ENCODE results near the gene ANKRD34C. TPM values are rescaled to one million over a fixed set of nuclear protein-coding genes. Genes with fewer than 3 reads are reported as not detected.

Gene ANKRD34C
- total RNA-seq (2014; rRNA removed): not detected in 2 replicates
- not detected for Bru-seq, nascent RNA
- percentile 15 among the genes with signal in this experiment for BruChase-seq, experiment 1, labeled RNA remaining after a 6-hour chase
- BruChase-seq, experiment 2, labeled RNA remaining after a 2-hour chase: not detected
- long read RNA-seq: 0 reads

- no peaks in the 10 kb centered on the region for H3K79me2 ChIP-seq (ENCODE audit: low read length)
- CTCF ChIA-PET: no interaction called here
- H3K9ac ChIP-seq (ENCODE audit: low read length): no peak within 1 kb of the TSS
- BruUV-seq (replicated peaks): no TSS peak
- TF ChIP-seq EZH2 (IDR thresholded peaks at IDR 0.05; ENCODE audit: low read length, unreplicated experiment) (no peak), EZH2phosphoT487 (IDR thresholded peaks at IDR 0.05; ENCODE audit: borderline replicate concordance, low read length) (no peak)
- TF ChIP-seq, protein P1, sequence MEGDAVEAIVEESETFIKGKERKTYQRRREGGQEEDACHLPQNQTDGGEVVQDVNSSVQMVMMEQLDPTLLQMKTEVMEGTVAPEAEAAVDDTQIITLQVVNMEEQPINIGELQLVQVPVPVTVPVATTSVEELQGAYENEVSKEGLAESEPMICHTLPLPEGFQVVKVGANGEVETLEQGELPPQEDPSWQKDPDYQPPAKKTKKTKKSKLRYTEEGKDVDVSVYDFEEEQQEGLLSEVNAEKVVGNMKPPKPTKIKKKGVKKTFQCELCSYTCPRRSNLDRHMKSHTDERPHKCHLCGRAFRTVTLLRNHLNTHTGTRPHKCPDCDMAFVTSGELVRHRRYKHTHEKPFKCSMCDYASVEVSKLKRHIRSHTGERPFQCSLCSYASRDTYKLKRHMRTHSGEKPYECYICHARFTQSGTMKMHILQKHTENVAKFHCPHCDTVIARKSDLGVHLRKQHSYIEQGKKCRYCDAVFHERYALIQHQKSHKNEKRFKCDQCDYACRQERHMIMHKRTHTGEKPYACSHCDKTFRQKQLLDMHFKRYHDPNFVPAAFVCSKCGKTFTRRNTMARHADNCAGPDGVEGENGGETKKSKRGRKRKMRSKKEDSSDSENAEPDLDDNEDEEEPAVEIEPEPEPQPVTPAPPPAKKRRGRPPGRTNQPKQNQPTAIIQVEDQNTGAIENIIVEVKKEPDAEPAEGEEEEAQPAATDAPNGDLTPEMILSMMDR (conservative IDR thresholded peaks at IDR 0.05; ENCODE audit: low read depth, low read length): no peak
- no peaks in the 10 kb centered on the region for H3K9me2 ChIP-seq (replicated peaks; ENCODE audit: low read length)
- DNase-seq: no peak
- POLR2A ChIA-PET (ENCODE audit: unreplicated experiment): no interaction called here
- intact Hi-C loops (cut with micrococcal nuclease): no loop called here
- ATAC-seq: no peak
- peaks cover 52% of the 10 kb centered on the region for H3K27me3 ChIP-seq (ENCODE audit: low read length)
- no peaks in the 10 kb centered on the region for H3K9me3 ChIP-seq (ENCODE audit: low read length)
- H3K4me1 ChIP-seq (ENCODE audit: insufficient read depth, low read length): no peaks in the 10 kb centered on the region
- H4K20me1 ChIP-seq (ENCODE audit: low read length): no peaks in the 10 kb centered on the region
- no peaks in the 10 kb centered on the region for H3K36me3 ChIP-seq (ENCODE audit: low read depth, low read length)
- no peak within 1 kb of the TSS for H2AFZ ChIP-seq (ENCODE audit: low read length)
- H3K27ac ChIP-seq (ENCODE audit: low read length): no peak within 1 kb of the TSS
- H3F3A ChIP-seq (ENCODE audit: low read length, unreplicated experiment): no peaks in the 10 kb centered on the region
- H3K4me3 ChIP-seq (ENCODE audit: low read length): no peak within 1 kb of the TSS
- H3K4me2 ChIP-seq (ENCODE audit: low read length): no peak within 1 kb of the TSS
Measured at GRCh38 chr15:79282371-79283251, at the start of gene ANKRD34C. ANKRD34C (plus strand) TSS chr15:79282722; CDS start chr15:79293285, 10,563 bp downstream.

DNA sequence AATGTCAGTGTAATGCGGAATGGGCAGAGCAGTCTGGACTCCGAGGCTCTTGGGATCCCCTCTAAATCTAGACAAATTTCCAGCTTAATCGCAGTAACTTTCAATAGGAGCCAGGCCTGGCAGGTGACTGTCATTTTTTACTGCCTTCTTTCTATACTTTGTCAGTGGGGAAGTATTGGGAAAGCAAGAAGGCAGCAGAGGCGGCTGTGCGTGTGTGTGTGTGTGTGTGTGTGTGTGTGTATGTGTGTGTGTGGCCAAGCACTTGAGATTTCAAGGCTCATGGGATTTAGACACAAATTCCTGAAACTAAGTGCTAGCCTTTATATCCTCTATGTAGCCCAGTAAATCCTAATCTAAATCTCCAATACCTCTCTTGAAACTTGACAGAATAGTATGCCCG, 49.3 kb upstream of the ANKRD34C start:
- intact Hi-C loops (cut with micrococcal nuclease): no loop called here
- TF ChIP-seq, protein P1 (conservative IDR thresholded peaks at IDR 0.05; ENCODE audit: low read depth, low read length): no peak
- no peak for TF ChIP-seq EZH2phosphoT487 (IDR thresholded peaks at IDR 0.05; ENCODE audit: borderline replicate concordance, low read length)
- no peak for TF ChIP-seq EZH2 (IDR thresholded peaks at IDR 0.05; ENCODE audit: low read length, unreplicated experiment)

DNA sequence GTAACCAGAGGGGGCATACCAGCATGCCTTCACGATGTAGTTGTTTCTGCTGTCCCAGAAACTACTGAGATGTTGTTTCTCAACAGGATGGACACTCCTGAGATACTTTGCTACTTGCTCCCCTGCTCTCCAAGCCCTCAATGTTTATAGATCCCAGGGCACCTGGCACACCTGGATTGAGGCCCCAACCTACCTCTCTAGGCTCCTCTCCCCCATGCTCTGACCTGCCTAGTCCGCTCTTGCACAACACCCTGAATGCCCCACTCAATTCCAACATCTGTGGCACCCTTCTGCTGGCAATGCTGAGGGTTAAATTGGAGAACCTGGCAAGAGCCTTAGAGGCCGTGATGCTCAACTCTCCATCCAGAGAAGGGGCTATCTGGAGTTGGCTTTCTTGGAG, 42.5 kb upstream of the ANKRD34C start:
- H3K36me3 ChIP-seq (ENCODE audit: low read depth, low read length): no peaks in the 10 kb centered on the region

More for the DNA sequence above, 49.3 kb upstream of the ANKRD34C start:
- H3K27me3 ChIP-seq (ENCODE audit: low read length): peaks cover 35% of the 10 kb centered on the region
- no peaks in the 10 kb centered on the region for H3K4me1 ChIP-seq (ENCODE audit: insufficient read depth, low read length)
- H2AFZ ChIP-seq (ENCODE audit: low read length): no peak overlapping the region
- ChIA-PET POLR2A (ENCODE audit: unreplicated experiment) (no interaction called here), CTCF (no interaction called here)
- DNase-seq (no peak), ATAC-seq (no peak)
- H3K36me3 ChIP-seq (ENCODE audit: low read depth, low read length): no peaks in the 10 kb centered on the region
- H3K4me3 ChIP-seq (ENCODE audit: low read length): no peak overlapping the region
- no peaks in the 10 kb centered on the region for H3K79me2 ChIP-seq (ENCODE audit: low read length)
- H3K9me2 ChIP-seq (replicated peaks; ENCODE audit: low read length): no peaks in the 10 kb centered on the region
- no peaks in the 10 kb centered on the region for H3F3A ChIP-seq (ENCODE audit: low read length, unreplicated experiment)
- no TSS peak for BruUV-seq (replicated peaks)
- H3K4me2 ChIP-seq (ENCODE audit: low read length): no peak overlapping the region
- H3K9me3 ChIP-seq (ENCODE audit: low read length): 0 out of 2 replicates have a peak, but pooled peaks cover 7% of the 10 kb centered on the region
- no peak overlapping the region for H3K9ac ChIP-seq (ENCODE audit: low read length)
- no peaks in the 10 kb centered on the region for H4K20me1 ChIP-seq (ENCODE audit: low read length)
- H3K27ac ChIP-seq (ENCODE audit: low read length): no peak overlapping the region

More for the DNA sequence above, 42.5 kb upstream of the ANKRD34C start:
- intact Hi-C loops (cut with micrococcal nuclease): no loop called here
- H3K79me2 ChIP-seq (ENCODE audit: low read length): no peaks in the 10 kb centered on the region
- POLR2A ChIA-PET (ENCODE audit: unreplicated experiment): no interaction called here
- no peaks in the 10 kb centered on the region for H3K9me2 ChIP-seq (replicated peaks; ENCODE audit: low read length)
- H3K4me1 ChIP-seq (ENCODE audit: insufficient read depth, low read length): no peaks in the 10 kb centered on the region
- H3K4me2 ChIP-seq (ENCODE audit: low read length): no peak overlapping the region
- no peak overlapping the region for H2AFZ ChIP-seq (ENCODE audit: low read length)
- CTCF ChIA-PET: no interaction called here
- no peaks in the 10 kb centered on the region for H3F3A ChIP-seq (ENCODE audit: low read length, unreplicated experiment)
- no peaks in the 10 kb centered on the region for H3K9me3 ChIP-seq (ENCODE audit: low read length)
- ATAC-seq (no peak), DNase-seq (no peak)
- no peak for TF ChIP-seq EZH2 (IDR thresholded peaks at IDR 0.05; ENCODE audit: low read length, unreplicated experiment)
- TF ChIP-seq, protein P1 (conservative IDR thresholded peaks at IDR 0.05; ENCODE audit: low read depth, low read length): no peak
- no peak for TF ChIP-seq EZH2phosphoT487 (IDR thresholded peaks at IDR 0.05; ENCODE audit: borderline replicate concordance, low read length)
- no peak overlapping the region for H3K4me3 ChIP-seq (ENCODE audit: low read length)
- H3K27me3 ChIP-seq (ENCODE audit: low read length): peaks cover 27% of the 10 kb centered on the region; the same call in 1 of the 2 replicates
- BruUV-seq (replicated peaks): no TSS peak
- H4K20me1 ChIP-seq (ENCODE audit: low read length): no peaks in the 10 kb centered on the region
- H3K27ac ChIP-seq (ENCODE audit: low read length): no peak overlapping the region
- H3K9ac ChIP-seq (ENCODE audit: low read length): no peak overlapping the region

Measured in PC-3 (cell line).